ENCODE results near the gene TRPM6.

The TRPM6 gene

GRCh38 chr9:74770508-74771261, 117.0 kb downstream of the TRPM6 start:
- peak; percentile 47 for DNase-seq

GRCh38 chr9:74765481-74765971, 122.2 kb downstream of the TRPM6 start:
- DNase-seq, result no peak

- DNase-seq, result no peak
Measured at GRCh38 chr9:74762950-74763349, 124.8 kb downstream of the TRPM6 start.

- no peak for DNase-seq
Measured at GRCh38 chr9:74760031-74760700, 127.6 kb downstream of the TRPM6 start.

DNA sequence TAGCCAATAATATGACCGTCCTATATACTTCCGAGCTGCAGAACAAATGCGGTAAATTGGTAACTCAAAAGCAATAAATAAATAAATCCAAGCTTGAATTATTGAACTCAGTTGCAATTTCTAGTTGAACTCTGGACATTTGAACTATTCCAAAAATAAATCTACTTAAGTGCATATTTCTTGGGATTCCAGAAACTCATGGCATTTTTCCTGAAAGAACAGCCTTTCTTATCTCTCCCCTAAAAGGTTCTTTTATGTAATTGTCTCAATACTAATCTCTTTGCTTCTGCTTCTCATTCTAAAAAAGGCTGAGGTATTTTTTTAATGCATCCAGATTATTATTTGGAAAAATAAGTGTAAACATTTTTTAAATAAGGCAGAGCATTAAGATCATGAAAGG, 131.7 kb downstream of the TRPM6 start:
- no peak for DNase-seq

GRCh38 chr9:74755355-74755754, 132.4 kb downstream of the TRPM6 start:
- DNase-seq, result no peak

DNA sequence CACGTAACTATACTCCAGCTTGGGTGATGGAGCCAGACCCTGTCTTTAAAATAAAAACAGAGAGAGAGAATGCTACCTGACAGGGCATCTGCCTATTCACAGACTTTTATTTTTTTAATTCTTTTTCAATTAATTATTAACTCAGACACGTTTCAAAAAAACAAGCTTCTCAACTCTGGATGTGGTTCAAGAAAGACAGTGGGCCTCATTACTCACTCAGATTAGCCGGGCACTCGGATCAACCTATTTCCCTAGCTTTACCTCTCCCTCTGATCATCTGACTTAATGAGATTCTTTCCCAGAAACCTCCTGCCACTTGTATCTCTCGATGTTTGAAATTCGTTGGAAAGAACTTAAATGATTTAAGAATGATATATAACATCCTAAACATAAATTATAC, 134.1 kb downstream of the TRPM6 start:
- DNase-seq, result no peak

DNA sequence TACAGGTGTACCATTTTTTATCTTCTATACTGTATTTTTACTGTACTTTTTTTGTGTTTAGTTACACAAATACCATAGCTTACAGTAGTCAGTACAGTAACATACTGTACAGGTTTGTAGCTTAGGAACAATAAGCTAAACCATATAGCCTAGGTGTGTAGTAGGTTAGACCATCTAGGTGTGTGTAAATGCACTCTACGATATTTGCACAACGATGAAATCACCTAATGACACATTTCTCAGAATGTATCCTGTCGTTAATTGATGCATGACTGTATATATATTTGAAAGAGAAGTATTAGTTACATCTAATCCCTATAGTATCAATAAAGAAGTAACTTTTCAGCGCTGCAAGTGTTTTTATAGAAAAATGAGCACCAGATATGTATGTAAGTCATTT, 138.8 kb downstream of the TRPM6 start:
- no peak for DNase-seq

DNA sequence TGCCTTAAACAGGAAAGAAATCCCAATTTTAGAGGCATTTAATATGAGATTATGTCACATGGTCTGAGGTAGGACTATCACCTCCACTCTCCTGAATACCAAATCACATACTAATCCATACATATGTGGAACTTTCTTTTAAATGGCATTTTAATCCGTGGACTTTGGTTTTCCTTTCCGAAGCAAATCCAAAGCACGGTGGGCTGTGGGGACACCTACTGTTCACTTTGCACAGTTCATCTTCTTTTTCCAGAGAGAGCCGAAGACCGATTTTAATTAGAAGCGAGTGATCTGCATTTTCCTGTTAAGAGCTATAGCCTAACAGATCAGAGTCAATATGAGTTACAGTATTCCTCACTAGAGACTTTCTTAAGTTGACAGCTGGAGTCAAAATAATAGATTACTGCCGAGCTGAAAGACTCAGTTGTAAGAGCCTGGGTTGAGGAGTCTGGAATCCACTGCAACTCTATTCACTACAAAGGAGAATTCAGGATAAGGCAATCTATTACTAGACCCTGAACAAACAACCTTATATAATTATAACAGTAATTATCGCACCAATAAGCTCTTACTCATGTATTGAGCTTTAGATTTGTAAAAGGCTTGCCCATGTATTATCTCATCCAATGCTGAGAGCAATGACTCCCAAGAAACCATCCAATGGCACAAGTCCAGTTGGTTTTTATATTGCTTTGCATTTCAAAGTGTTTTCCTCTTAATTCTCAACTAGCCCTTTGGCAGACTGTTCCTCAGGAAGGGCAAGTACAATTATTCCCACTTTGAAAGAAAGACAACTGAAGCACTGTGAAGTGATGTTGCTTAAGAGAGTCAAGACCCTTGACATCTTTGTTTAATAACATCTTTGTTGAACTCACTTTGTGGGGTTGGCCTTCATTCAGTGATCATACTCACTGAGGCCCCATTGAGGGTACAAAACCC, 144.7 kb downstream of the TRPM6 start:
- peak; percentile 11 for DNase-seq

- no peak for DNase-seq
Measured at GRCh38 chr9:74742191-74742790, 145.4 kb downstream of the TRPM6 start.

DNA sequence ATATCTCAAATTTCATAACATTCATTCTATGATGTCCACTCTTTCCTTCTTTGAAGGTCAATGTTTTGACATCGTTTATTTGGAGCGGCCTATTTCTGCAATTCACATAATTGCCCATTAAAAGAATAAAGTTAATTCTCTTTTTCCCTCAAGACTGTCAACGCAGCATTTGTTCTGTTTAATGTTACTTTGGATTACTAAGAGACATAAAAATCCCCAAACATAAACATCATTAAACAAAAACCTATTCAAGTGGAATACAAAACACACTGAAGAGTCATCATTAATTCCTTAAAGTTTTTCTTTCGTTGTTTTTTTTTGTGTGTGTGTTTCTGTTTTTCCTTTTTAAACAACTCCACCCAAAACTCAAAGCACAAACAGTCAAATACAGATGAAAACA, 151.1 kb downstream of the TRPM6 start:
- no peak for DNase-seq

- DNase-seq, result no peak
Measured at GRCh38 chr9:74735761-74736160, 152.0 kb downstream of the TRPM6 start.

DNA sequence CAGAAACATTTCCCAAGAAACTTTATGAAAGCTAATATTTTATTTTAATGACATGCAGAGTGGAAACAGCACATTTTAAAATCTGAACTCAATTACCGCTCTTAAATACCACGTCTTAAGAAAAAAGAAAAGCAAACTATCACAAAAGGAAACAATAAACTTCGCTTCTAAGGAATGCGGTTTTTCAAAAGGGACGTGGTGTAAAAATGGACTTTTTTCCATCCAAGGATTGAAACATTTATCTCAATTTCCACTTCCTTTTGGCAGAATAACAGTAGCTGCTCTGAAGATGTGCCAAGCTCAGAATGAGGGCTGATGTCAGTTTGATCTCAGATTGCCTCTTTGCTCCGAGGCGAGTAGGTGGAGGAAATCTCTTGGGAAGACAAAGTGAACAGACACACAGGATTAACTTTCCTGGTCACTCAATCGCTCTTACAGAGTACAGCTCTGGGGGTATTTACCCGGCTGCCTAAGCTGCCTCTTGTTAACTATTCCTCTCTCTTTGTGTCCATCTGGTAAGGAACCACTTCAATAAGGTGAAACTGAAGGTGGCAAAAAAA, 158.5 kb downstream of the TRPM6 start:
- no peak for DNase-seq

GRCh38 chr9:74728176-74728575, 159.5 kb downstream of the TRPM6 start:
- no peak for DNase-seq

- DNase-seq, result no peak
Measured at GRCh38 chr9:74726581-74726980, 161.1 kb downstream of the TRPM6 start.

GRCh38 chr9:74724317-74724716, 163.4 kb downstream of the TRPM6 start:
- DNase-seq, result no peak

GRCh38 chr9:74721696-74722660, 165.7 kb downstream of the TRPM6 start:
- DNase-seq, result no peak

- no peak for DNase-seq
Measured at GRCh38 chr9:74719306-74719705, 168.4 kb downstream of the TRPM6 start.

- no peak for DNase-seq
Measured at GRCh38 chr9:74718709-74719108, 169.0 kb downstream of the TRPM6 start.

GRCh38 chr9:74711341-74711740, 176.4 kb downstream of the TRPM6 start:
- no peak for DNase-seq

GRCh38 chr9:74697535-74697934, 190.2 kb downstream of the TRPM6 start:
- no peak for DNase-seq

All from RPMI8226 (cell line).